ENCODE measurements around the gene IPO4.

Gene IPO4

GRCh38 chr14:24235804-24236688, 47.4 kb upstream of the IPO4 start:
- TF ChIP-seq CTCF (IDR thresholded peaks at IDR 0.05), result no peak
- H3K36me3 ChIP-seq, result peaks cover 71% of the 10 kb centered on the region
- no peak overlapping the region for H3K4me3 ChIP-seq (ENCODE audit: low read depth in 1 of 2, low read length in 1 of 2)
- H3K27me3 ChIP-seq, result no peaks in the 10 kb centered on the region
- H3K4me1 ChIP-seq (ENCODE audit: control insufficient read depth in 1 of 2, insufficient read depth in 1 of 2, low read depth in 1 of 2, low read length in 1 of 2), result peaks cover 60 to 66% of the 10 kb centered on the region in 2 experiments
- no peaks in the 10 kb centered on the region for H3K9me3 ChIP-seq
- H3K27ac ChIP-seq, result peak overlapping the region; percentile 41

GRCh38 chr14:24234095-24235005, 45.7 kb upstream of the IPO4 start:
- H3K36me3 ChIP-seq, result peaks cover 54% of the 10 kb centered on the region
- no peak for TF ChIP-seq CTCF (IDR thresholded peaks at IDR 0.05)
- no peaks in the 10 kb centered on the region for H3K9me3 ChIP-seq
- H3K4me1 ChIP-seq (ENCODE audit: control insufficient read depth in 1 of 2, insufficient read depth in 1 of 2, low read depth in 1 of 2, low read length in 1 of 2), result peaks cover 46 to 51% of the 10 kb centered on the region in 2 experiments
- H3K4me3 ChIP-seq (ENCODE audit: low read depth in 1 of 2, low read length in 1 of 2), result peak overlapping the region in 1 of 2 experiments; percentile 91
- H3K27me3 ChIP-seq, result no peaks in the 10 kb centered on the region
- H3K27ac ChIP-seq, result peak overlapping the region; percentile 98

- Histone ChIP-seq H3K27me3 (no peaks in the 10 kb centered on the region), H3K27ac (peak overlapping the region; percentile 98), H3K4me3 (ENCODE audit: low read depth in 1 of 2, low read length in 1 of 2) (peak overlapping the region; percentile 74 to 91), H3K36me3 (peaks cover 45% of the 10 kb centered on the region), H3K9me3 (no peaks in the 10 kb centered on the region), H3K4me1 (ENCODE audit: control insufficient read depth in 1 of 2, insufficient read depth in 1 of 2, low read depth in 1 of 2, low read length in 1 of 2) (peaks cover 38 to 43% of the 10 kb centered on the region in 2 experiments)
- TF ChIP-seq CTCF (IDR thresholded peaks at IDR 0.05), result no peak
These were observed 44.9 kb upstream of the IPO4 start for GRCh38 chr14:24233538-24233866.

GRCh38 chr14:24232645-24233537, 44.3 kb upstream of the IPO4 start, which contains the start of gene GMPR2:
Gene GMPR2, plus strand, starts transcription at chr14:24232929. Its CDS starts 325 bp downstream, at chr14:24233254.
- Histone ChIP-seq H3K27ac (peak within 1 kb of the TSS; percentile 98), H3K27me3 (no peaks in the 10 kb centered on the region), H3K36me3 (peaks cover 43% of the 10 kb centered on the region), H3K9me3 (no peaks in the 10 kb centered on the region), H3K4me1 (ENCODE audit: control insufficient read depth in 1 of 2, insufficient read depth in 1 of 2, low read depth in 1 of 2, low read length in 1 of 2) (peaks cover 32 to 39% of the 10 kb centered on the region in 2 experiments), H3K4me3 (ENCODE audit: low read depth in 1 of 2, low read length in 1 of 2) (peak within 1 kb of the TSS; percentile 74 to 91)
- TF ChIP-seq CTCF (IDR thresholded peaks at IDR 0.05), result no peak
